ENCODE results near the gene PDE4D.

Gene PDE4D

DNA sequence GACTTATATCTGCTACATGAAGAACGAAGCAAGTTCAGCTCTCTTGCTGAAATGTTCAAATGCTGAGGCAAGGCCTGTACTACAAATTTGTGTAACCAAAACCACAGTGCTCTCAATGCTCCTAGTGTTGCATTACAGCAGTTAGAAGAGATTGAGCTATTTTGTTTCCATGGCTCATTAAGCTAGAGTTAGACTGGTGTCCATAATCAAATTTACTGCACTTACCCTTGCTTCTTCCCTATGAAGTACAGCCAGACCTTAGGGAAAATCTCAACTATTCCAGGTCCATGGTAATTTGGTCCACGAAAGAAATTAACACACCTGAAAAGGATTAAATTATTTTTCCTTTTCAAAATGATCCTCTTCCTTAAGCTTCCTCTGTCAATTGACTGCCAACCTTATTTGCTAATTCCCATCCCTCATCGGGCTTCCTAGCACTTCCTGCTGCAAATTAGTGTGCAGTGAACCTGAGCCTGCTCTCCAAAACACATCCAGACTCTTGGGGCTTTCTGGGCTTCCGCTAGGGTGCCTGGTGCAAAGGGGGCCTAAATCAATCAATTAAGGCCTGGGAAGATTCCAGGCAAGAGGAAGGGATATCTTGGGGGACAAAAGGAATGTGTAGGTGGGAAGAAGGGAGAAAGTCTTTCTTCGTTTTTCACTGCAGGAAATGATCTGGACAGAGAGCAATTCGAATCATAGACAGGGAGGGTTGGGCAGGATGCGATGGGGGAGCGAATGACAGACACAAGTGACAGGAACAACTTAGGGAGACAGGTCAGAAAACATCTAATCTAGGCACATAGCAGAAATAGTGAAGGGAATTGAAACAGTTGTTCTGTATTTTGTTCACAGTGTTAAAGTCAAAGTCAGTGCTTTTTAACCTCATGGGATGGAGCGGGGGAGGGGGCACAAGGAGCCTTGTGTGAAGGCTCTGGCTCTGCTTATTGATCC, 768.2 kb downstream of the PDE4D start:
- DNase-seq = no peak

DNA sequence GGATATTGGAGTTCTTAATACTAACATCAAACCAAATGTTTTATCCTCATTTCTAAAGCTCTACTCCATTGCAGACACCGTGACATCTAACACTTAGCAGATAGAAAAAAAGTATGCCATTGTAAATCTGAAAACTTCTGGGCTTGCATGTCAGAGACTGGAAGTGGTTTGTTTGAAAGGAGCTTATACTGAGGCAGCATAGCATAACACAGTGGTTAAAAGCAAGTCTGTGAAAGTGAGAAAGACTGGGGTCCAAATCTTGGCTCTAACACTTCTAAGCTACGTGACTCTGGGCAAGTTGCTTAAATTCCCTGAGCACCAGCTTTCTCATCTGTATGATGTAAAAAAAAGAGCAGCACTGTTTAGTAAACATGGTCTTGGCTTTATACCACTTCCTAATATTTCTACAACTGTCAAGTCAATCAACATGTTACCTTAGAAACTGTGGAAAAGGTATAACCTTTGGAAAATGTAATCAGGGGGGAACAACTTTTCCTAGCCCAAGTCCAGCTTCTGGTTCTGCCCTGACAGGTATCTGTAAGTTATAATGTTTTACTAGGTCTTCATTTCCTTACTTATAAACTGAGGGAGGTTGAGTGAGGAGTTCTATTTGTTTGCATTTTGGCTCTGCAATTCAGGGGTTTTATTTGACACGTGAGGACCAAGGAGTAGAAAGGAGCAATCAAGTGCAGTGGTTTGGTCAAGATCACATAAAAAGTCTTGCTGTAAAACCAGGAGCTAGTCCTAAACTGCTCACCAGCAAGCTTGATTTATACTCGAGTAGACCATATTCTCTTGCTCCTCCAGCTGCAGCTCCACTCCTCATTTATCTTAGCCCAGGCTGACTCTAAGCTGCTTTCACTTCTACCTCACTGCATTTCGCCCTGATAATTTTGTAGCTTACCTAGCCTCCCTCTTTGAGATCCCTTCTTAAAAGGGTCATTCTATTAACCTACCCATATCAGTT, 769.6 kb downstream of the PDE4D start:
- DNase-seq = no peak

DNA sequence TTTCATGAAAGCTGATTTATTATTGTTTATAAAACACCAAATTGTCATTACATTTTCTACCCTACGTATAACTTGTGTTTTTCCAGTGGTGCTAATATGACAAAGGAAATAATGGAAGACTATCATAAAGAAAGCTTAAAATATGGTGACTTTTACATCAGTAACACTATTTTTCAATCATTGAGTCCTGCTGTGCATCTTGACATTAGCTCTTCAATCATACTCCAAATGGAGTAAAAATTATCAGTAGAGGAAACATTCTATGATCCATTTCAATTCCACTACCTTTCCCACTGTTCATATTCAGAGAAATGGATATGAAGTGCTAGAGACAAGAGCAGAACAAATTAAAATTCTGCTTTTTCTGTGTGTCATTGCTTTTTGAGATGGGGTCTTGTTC, 774.0 kb downstream of the PDE4D start:
- no peak for DNase-seq

DNA sequence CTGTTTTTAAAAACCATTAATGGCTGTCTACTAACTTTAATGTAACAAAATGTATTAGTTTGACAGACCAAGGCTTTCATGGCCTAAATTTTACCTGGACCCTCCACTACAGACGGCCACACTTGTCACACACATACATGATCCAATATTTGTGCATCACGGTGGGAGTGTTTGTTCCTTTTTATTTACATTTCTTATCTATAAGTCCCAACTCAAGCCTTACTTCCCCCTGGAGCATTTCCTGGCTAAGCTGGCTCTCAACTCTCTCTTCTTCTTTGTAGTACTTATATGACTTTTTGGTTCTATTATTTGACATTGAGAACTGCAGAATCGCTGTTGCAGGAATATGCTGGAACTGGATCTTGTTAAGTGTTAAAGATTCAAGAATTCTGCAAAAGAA, 776.2 kb downstream of the PDE4D start:
- no peak for DNase-seq

DNA sequence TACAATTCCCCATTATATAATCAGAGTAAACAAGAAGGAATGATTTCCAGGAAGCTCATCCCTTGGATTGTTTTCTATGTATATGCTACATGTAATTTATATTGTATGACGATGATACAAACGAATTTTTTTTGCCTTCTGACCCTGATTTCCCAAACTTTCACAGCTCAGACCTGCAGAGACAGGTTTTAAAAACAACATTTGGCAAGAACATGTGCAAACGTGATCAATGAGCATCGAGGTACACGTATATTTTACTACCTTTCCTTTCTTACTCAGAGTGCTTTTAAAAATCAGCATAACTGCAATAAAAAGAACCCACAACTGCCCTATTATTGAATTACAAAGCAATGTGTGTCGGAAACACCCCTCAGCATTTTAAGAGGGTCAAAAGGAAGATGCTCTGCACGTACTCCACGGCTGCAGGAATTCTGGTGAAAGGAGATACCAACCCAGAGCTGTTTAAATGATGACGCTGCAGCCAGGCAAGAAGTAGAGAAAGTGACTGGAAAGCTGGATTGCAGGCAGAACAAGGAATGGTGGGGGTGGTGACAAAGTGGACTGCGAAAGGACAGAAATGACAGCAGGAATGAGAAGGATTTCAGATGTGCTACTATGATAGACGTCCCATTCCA, 777.2 kb downstream of the PDE4D start:
- no peak for DNase-seq

DNA sequence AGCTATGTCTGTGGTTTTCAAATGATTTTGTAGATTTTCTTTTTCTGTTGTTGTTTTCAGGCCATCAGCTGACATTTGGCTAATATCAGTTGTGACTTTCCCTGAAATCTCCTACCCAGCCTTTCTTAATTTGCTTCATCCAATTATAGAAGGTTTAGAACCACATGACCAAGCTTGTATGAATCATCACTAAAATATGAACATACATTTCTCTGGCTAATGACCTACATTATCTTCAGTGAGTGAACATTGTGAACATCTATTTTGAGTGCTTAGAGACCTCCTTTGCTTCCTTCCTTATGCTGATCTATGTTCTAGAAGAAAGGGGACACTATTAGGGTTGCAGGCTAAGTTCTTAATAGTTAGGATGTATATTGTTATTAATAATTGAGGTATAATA, 778.2 kb downstream of the PDE4D start:
- no peak for DNase-seq

DNA sequence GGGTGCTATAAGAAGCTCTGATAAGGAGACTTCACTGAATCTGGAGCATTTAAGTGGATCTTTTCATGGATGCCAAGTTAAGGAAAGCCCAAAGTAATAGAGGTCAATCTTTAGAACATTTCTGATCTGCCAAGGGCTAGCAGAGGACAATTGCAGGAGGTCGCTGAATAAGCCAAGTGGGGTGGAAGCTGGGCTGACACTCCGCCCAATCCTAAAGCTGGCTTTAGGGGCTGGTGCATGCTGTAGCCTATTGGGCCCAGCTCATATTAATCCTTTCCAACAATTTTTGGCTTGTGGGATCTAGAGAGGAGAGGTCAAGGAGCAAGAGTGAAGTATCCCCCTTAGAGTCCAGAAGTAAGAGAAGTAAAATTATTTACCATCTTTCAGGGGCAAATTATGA, 784.1 kb downstream of the PDE4D start:
- DNase-seq = no peak

DNA sequence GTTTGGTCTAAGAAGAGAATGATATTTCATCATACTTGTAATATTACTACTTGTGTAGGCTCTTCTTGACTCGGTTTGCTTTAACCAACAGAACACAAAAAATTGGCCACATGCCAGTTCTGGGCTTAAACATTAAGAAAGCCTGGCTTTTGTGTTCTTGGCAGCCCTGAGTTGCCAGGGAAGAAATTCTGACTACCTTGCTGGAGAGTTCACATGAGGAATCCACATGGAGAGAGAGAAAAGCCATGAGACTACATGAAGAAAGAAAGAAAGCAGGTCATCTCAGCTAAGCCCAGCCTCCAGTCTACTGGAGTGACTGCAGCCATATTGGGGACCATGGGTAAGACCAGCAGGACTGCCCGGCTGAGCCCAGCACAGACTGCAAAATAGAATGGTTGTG, 785.8 kb downstream of the PDE4D start:
- no peak for DNase-seq

DNA sequence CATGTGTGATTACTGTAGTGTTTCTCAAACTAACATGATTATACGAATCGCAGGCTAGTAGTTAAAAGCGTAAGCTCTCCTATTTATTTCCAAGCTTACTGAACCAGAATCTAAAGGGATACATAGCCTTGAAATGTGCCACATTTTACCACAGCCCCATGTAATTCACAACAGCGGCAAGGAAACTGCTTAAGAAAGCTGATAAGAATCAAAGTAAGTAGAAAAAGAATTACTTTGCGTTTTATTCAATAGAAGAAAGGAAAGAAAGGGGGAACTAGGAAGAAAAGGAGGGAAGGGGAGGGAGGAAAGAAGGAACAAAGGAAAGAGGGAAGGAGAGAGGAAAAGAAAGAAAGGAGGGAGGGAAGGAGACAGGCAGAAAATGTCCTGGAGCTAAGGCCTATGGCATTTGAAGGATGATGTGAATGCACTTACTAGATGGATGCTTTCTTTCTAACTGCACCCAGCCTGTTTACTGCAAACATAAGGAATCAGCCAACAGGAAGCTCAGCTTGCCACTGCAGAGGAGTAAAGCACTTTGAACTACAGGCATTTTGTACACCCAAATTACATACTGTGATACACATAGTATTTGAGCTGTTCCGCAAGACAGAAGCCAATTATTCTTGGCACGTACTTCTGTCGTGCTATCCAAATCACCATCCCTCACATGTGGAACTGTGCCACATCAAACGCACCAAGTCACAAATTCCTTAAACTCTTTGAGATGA, 789.0 kb downstream of the PDE4D start:
- no peak for DNase-seq

DNA sequence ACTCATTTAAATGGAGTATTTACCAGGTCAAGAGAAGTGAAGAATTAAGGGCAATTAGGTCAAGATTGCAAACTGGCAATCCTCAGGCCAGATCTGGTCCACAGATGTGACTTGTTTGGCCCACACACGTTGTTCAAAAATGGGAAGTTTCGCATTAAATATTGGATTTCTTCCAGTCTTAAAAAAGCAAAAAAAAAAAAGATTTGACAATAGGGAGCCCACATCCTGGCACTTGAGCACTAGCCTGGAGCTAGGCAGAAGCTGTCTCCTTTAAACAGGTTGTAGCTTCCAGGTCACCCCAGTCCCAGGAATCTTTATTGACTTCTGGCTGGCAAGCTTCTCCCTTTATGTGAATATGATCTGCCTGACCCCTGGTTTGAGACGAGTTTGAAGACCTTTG, 790.2 kb downstream of the PDE4D start:
- no peak for DNase-seq

DNA sequence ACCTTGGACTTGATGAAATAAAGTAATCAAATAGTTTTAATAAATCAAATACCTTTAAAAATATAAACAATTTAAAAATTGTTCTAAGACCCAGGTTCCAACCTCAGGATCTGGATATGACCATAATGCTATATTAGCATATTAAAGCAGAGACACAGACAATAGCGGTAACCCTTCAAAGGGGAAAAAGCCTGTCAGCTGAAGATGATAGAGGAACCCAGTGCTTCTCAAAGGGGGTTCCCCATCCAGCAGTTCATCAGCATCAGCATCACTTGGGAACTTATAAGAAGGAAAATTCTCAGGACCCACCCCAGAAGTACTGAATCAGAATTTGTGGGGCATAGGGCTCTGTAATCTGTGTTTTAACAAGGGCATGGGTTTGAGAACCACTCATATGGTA, 791.1 kb downstream of the PDE4D start:
- no peak for DNase-seq

DNA sequence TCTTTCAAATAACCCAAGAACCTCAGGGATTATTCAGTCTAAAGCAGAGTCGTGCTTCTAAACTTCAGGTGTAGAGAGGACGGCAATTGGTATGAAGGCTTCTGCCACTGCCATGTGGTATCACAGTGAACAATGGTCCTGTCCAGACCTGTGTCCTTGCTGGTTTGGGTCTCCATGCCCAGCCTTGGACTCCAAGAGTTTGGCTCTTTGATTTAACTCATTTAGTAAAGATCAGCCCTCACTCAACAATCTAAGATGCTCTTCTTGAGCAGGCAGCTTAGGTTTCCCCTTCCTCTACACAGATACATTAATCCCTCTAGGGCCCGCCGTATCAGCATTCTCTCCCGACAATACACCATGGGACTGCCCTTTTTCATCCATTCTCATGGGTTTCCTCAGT, 792.7 kb downstream of the PDE4D start:
- DNase-seq = no peak

DNA sequence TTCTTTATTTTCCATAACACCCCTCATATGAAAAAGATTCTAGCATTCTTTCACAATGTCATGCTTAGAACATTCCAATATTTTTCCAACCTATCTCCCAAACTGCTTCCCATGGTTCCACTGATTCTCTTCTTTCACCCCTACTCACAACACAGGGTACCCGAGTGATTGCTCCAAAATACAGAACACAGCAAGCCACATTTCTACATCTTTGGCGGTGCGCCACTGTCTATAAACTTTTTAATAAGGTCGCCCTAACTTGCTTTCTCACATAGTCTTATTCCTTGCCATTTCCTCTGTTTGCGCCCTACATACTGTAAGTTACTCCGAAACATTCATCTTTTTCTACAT, 793.6 kb downstream of the PDE4D start:
- no peak for DNase-seq

DNA sequence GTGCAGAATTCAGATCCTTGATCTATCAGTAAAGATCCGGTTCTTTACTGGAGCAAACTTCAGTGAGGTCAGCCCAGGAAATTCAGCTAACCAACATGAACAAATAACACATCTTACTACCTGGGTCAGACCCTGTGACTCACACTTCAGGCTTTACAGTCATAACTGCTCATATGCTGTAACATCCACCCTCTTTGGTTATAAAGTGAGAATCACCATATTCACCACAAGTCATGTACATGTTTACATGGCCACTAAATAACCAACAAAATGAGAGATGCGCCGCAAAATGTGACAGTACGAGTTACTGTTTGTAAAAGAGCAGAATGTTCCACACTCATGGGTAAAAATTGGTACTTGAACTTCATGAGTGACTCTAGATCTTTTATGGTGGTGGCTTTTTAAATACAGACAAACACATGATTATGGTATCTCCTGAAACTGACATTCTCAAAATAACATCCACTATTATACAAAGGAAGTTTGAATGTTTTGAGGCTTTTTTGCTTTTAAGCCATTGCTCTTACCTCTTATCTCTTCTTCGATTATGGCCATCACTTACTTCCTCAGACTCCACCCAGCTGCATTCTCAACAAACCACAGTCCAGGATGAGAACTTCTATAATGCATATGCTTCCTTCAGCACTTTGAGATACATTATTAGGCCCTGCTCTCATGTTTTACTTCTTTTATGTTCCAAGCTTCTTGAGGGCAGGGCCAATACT, 794.1 kb downstream of the PDE4D start:
- no peak for DNase-seq

DNA sequence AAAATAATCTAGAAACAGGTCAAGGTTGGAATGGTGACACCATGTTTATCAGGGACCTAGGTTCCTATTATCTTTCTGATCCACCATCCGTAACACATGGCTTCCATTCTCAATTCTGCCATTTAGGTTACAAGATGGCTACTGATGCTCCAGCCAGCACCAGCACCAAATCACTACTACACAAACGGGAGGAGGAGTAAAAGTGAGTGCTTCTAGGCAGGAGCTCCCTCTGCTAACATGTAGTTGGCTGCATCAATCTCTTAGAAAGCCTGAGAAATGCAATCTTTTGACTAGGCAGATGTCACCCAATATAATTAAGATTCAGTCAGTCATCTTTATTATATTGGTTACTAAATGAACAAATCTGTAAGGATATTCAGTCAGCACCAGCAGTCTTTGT, 794.8 kb downstream of the PDE4D start:
- DNase-seq = no peak

DNA sequence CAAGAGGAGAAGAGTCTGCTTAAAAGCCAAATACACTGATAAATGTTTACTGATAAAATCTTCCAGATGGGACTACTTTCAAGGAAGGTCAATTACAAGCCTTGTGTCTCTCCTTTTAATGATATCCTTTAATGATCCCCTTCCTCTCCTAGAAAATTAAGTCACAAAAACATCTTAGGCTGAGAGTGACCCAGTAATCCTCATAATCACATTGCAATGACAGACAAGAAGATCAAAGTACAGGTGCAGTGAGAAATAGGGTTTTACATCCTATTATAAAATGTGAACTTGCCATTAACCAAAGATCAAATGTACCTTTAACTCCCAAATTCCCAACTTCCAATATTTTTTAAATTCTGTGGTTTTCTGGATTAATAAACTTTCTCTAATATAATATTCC, 795.8 kb downstream of the PDE4D start:
- DNase-seq = no peak

DNA sequence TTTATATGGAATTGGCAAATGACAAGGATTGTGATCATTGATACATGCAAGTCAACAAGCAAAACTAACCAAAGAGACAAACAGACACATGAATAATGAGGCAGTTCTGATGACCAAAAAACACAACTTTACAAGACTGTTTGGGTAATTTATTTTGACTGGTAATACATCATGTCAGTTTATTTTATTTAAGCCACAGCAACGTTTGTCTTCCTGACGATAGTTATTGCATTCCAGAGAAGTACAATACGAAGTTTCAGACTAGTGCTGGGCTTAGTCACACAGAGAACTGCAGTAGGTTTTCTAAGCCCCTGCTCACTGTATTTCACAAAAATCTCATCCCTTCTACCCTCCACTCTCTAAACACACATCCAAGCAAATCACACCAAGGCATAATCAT, 796.4 kb downstream of the PDE4D start:
- DNase-seq = no peak

DNA sequence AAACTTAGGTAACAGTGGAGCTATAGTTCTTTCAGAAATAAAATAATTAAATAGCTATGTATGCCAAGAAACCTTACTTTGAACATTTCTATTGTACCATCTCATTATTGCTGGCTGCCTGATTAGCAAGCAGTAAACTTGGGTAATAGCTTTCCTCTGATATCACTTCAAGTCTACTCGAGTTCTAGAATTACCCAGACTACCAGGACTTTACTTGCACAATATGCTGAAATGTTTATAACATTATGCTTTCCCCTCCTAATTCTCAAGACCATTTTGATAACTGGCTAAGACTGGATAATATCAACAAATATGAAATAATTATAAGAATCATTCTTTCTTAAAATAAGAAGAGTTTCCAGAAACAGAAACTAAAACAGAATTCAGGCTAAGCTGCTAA, 798.0 kb downstream of the PDE4D start:
- DNase-seq = no peak

DNA sequence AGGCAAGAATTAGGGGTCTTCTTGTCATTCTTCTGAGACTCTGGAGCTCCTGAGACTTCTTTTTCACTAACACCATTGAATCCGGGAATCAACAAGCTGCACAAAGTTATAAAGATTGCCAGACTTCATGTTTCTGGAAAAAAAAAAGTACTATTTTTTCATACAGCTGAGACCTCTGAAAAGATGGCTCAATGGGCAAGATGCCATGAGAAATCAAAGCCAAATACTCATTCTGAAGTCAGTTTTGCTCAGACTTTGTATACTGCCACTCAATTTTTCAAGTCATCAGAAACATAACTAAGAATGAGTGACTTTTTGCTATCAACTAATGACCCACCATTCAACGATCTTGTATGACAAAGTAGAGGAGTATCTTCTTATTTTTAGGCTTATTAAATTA, 798.7 kb downstream of the PDE4D start:
- DNase-seq = no peak

DNA sequence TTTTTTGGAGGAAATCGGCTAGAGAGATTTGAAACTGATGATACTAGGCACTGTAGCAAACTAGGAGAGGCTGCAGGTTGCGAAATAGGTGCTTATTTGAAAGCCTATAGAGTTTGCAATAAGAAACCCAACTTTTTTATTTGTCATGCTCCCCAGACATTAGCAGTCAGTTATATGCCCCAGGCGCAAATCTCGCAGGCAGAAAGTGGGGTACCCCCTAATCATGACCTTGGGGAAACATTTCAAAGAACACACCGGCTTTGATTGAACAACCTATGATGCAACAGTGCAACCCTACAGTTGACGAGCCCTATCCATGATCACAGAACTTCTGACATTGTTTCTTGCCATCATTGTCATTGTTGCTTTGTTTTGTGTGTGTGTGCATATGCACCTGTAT, 800.2 kb downstream of the PDE4D start:
- no peak for DNase-seq

DNA sequence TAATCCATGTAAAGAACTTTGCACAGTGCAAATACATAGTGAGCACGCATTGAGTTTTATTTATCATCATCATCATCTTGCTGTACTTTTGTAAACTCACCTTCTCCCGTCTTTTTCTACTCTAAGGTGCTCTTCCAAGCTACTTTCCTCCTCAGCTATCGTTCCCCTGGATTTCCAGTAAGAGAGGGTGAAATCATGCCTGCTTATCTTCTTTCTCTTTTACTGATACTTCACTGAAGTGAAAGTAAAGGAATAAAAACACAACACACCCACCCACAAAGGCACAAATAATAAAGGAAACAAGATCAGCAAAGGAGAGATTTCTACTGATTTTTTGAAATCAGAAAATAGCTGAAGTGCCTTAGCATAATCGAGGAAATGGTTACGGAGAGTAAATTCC, 800.8 kb downstream of the PDE4D start:
- DNase-seq = no peak

DNA sequence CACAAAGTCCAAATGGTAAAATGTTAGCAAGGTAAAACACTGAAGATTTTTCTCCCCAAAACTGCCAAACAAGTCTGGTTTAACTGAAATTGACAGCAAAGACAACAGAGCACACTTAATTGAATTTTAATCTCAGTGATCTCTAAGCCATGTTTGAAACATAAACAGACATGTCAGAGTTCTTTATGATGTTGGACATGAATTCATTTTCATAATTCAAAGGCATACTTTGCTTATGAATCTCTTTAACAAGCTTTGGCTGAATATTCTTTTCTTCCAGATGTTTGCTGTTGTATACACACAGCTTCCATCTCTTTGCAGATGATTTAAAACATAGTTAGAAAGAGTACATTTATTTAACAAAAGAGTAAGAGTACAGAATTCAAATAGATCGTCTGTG, 801.6 kb downstream of the PDE4D start:
- no peak for DNase-seq

All from 8988T (cell line).